ENCODE measurements around the gene VDR.

- TF ChIP-seq SUZ12 (IDR thresholded peaks at IDR 0.05; ENCODE audit: extremely low read depth, insufficient read depth, insufficient read length) = no peak
- no peak for TF ChIP-seq ZNF274 (IDR thresholded peaks at IDR 0.05; ENCODE audit: low read depth, low read length)
Measured at GRCh38 chr12:47860279-47860841, 44.4 kb downstream of the VDR start.

Data from NT2/D1 (cell line).